Stimulated activated CD4-positive, alpha-beta T cell treated with anti-CD3 and anti-CD28 coated beads, Interleukin-1b, Interleukin-23, amount 100 ng/mL, for 24 hours (primary cell): ENCODE results near the gene OR9Q2.
"Not testable (repeated sequence)": the region's sequence is repeated elsewhere in the genome, so short reads cannot be mapped to it uniquely, and the experiment has no call there.

ENCODE experiments used
- DNase-seq, 4 experiments: peaks; one replicate each; pipeline ENCODE4 v3.0.0-alpha.2; 2020; ENCODE audit warnings: low read depth in 4 of 4, low spot score in 1 of 4

OR9Q2 gene

GRCh38 chr11:58188770-58189169 is at the start of gene OR9Q2:
OR9Q2 (plus strand) TSS chr11:58189070; CDS start chr11:58190491, 1,421 bp downstream.
- no peak for DNase-seq

GRCh38 chr11:58142761-58143160 is 46.1 kb upstream of the OR9Q2 start:
- DNase-seq = no peak

- no peak for DNase-seq
These were observed 36.1 kb upstream of the OR9Q2 start for GRCh38 chr11:58152781-58153180.

GRCh38 chr11:58164389-58164788 is 24.5 kb upstream of the OR9Q2 start:
- DNase-seq = no peak

- DNase-seq = no peak
These were observed 23.9 kb upstream of the OR9Q2 start for GRCh38 chr11:58164990-58165389.

GRCh38 chr11:58165504-58166106 is 23.3 kb upstream of the OR9Q2 start:
- no peak for DNase-seq

- no peak for DNase-seq
These were observed 11.3 kb upstream of the OR9Q2 start for GRCh38 chr11:58177409-58178054.

- no peak for DNase-seq
These were observed 10.4 kb upstream of the OR9Q2 start for GRCh38 chr11:58178444-58178843.

GRCh38 chr11:58179648-58180047 is 9.2 kb upstream of the OR9Q2 start:
- no peak for DNase-seq

GRCh38 chr11:58186938-58187337 is 1.9 kb upstream of the OR9Q2 start:
- no peak for DNase-seq

- no peak for DNase-seq
These were observed 3.4 kb downstream of the OR9Q2 start for GRCh38 chr11:58192229-58192628.

- no peak for DNase-seq
These were observed 4.5 kb downstream of the OR9Q2 start for GRCh38 chr11:58193391-58193790.

GRCh38 chr11:58195939-58196338 is 7.1 kb downstream of the OR9Q2 start:
- DNase-seq = no peak

GRCh38 chr11:58199271-58199670 is 10.4 kb downstream of the OR9Q2 start:
- DNase-seq = no peak

GRCh38 chr11:58204042-58204441 is 15.2 kb downstream of the OR9Q2 start, which contains the start of gene OR1S2:
OR1S2 (minus strand) TSS chr11:58204142; CDS start chr11:58204142, 0 bp downstream.
- DNase-seq = no peak

GRCh38 chr11:58212420-58212819 is 23.6 kb downstream of the OR9Q2 start, which contains the start of gene OR1S1:
OR1S1 (plus strand) TSS chr11:58212720.
- DNase-seq = not testable (repeated sequence)

GRCh38 chr11:58216476-58216875 is 27.6 kb downstream of the OR9Q2 start:
- DNase-seq = no peak

- DNase-seq = no peak
These were observed 33.9 kb downstream of the OR9Q2 start for GRCh38 chr11:58222721-58223120.

- no peak for DNase-seq
These were observed 39.2 kb downstream of the OR9Q2 start for GRCh38 chr11:58227956-58228615.
